ENCODE measurements around the gene ITFG1. TPM values are rescaled to one million over a fixed set of nuclear protein-coding genes. Genes with fewer than 3 reads are reported as not detected.

The ITFG1 gene
- total and polyA plus RNA-seq, 2 of the 13 experiments (the other 11 are each of a cell fraction or from before 2014, with no cell fraction given) = 74.5 to 150 TPM

- H3K79me2 ChIP-seq (ENCODE audit: insufficient read depth, low read length) = no peaks in the 10 kb centered on the region
- H4K20me1 ChIP-seq (ENCODE audit: insufficient read depth, low read length) = no peaks in the 10 kb centered on the region
- H3K36me3 ChIP-seq (replicated peaks in 1 of 2; ENCODE audit: control insufficient read depth in 1 of 2, insufficient read depth in 2 of 2, low read length in 2 of 2) = no peaks in the 10 kb centered on the region
- H3K27ac ChIP-seq (ENCODE audit: extremely low read length, insufficient read depth, low read length) = no peak overlapping the region
- ATAC-seq = peak; percentile 18
- peak overlapping the region; percentile 23 for H3K9ac ChIP-seq (ENCODE audit: insufficient read depth, low read depth, low read length)
- H2AFZ ChIP-seq (ENCODE audit: low read length) = no peak overlapping the region
- BruUV-seq (replicated peaks) = no TSS peak
- intact Hi-C loops (cut with micrococcal nuclease; ENCODE audit: unreplicated experiment) = loop anchor here (5.0 kb wide), 3 partner anchors 92 to 898 kb away; partner anchors contain the start of genes ITFG1 and PHKB
- DNase-seq (ENCODE audit: low spot score) = no peak
- ChIA-PET CTCF (ENCODE audit: low intra/inter-chr PET ratio, low total read pairs) (interaction anchor here (1.3 to 2.3 kb wide), 4 partner anchors 107 to 1020 kb away, joined by 4 to 21 read pairs (median 10); partner anchors contain the start of gene ABCC12), POLR2A (interaction anchor here (2.3 kb wide), 1 partner anchor 1021 kb away, joined by 8 read pairs; no protein-coding TSS in a partner anchor)
- no peak for FAIRE-seq
- no peaks in the 10 kb centered on the region for H3K9me3 ChIP-seq (ENCODE audit: low read length)
- in situ Hi-C loops (cut with HindIII; ENCODE audit: extremely low pct_ligation_motif_present, low pct_unique_long_range_greater_than_20kb) = loop anchor here (5.0 to 10.0 kb wide), 3 partner anchors 107 to 1018 kb away; no protein-coding TSS in a partner anchor
- H3K4me3 ChIP-seq (replicated peaks in 1 of 3; ENCODE audit: insufficient read depth in 1 of 3, low read depth in 2 of 3, low read length in 3 of 3) = peak overlapping the region in 2 of 3 experiments; percentile 54 to 75; a peak in 5 of 6 replicates
- H3K27me3 ChIP-seq (ENCODE audit: control insufficient read depth in 1 of 2, insufficient read depth in 2 of 2, low read length in 2 of 2) = peaks cover 1 to 26% of the 10 kb centered on the region in 2 experiments; a peak in 3 of 5 replicates
- WGBS (ENCODE audit: low lambda C conversion rate) = 54% methylated on average over 3 of the region's 10 CpGs
- H3K4me2 ChIP-seq (ENCODE audit: low read depth, low read length) = peak overlapping the region; percentile 91
- H3K4me1 ChIP-seq (ENCODE audit: insufficient read depth, low read length) = peaks cover 21% of the 10 kb centered on the region
- TF ChIP-seq KLF15 (CRISPR knock-in tag; IDR thresholded peaks at IDR 0.05; ENCODE audit: borderline replicate concordance) (no peak), ZNF792 (CRISPR knock-in tag; IDR thresholded peaks at IDR 0.05) (0 out of 2 replicates have a peak, but pooled peaks have one; percentile 10), ZFP90 (CRISPR knock-in tag; IDR thresholded peaks at IDR 0.05; ENCODE audit: borderline replicate concordance) (0 out of 2 replicates have a peak, but pooled peaks have one; percentile 23), ZNF512B (CRISPR knock-in tag; IDR thresholded peaks at IDR 0.05; ENCODE audit: borderline replicate concordance) (no peak), DBP (CRISPR knock-in tag; IDR thresholded peaks at IDR 0.05; ENCODE audit: not compliant biosample characterization) (no peak), SIX1 (CRISPR knock-in tag; IDR thresholded peaks at IDR 0.05; ENCODE audit: borderline replicate concordance) (no peak), PBX3 (CRISPR knock-in tag; IDR thresholded peaks at IDR 0.05; ENCODE audit: borderline replicate concordance) (no peak), ZNF331 (CRISPR knock-in tag; IDR thresholded peaks at IDR 0.05) (no peak), ZNF18 (CRISPR knock-in tag; IDR thresholded peaks at IDR 0.05; ENCODE audit: insufficient replicate concordance) (no peak), ZNF329 (CRISPR knock-in tag; IDR thresholded peaks at IDR 0.05; ENCODE audit: low read depth) (no peak), SMARCE1 (IDR thresholded peaks at IDR 0.05; ENCODE audit: borderline replicate concordance) (no peak), RELA (CRISPR knock-in tag; IDR thresholded peaks at IDR 0.05) (peak; percentile 69; the same call in 1 of the 2 replicates), SOX6 (IDR thresholded peaks at IDR 0.05) (no peak), SOX6 (CRISPR knock-in tag; IDR thresholded peaks at IDR 0.05) (no peak), EZH2 (conservative IDR thresholded peaks at IDR 0.05; ENCODE audit: low read depth, low read length) (peak; percentile 80; the same call in 1 of the 2 replicates), ZNF30 (CRISPR knock-in tag; IDR thresholded peaks at IDR 0.05) (no peak), POGZ (CRISPR knock-in tag; IDR thresholded peaks at IDR 0.05) (no peak)
These were observed 316.3 kb downstream of the ITFG1 start for GRCh38 chr16:47144559-47144877.

Data from HepG2 (cell line).